CD14-positive monocyte (primary cell): ENCODE data around the gene SEMA4D. TPM values are rescaled to one million over a fixed set of nuclear protein-coding genes. Genes with fewer than 3 reads are reported as not detected.

ENCODE experiments used
- DNase-seq, 3 donors: peaks; one replicate each; pipeline ENCODE4 v3.0.0-alpha.2; 2011 to 2022
- H2AFZ ChIP-seq: 2 replicates; pipeline ENCODE4 v1.6.0; 2012; ENCODE audit warnings: mild to moderate bottlenecking, low read depth, low read length, inconsistent platforms; ENCODE audit not compliant: insufficient read depth, poor library complexity, severe bottlenecking
- H3K27ac ChIP-seq, 2 donors: 1 replicate in 1 of 2; 2 replicates in 1 of 2; pipeline ENCODE4 v1.5.1; 2012 to 2013; ENCODE audit warnings: low read length in 2 of 2, control low read depth in 1 of 2, inconsistent platforms in 1 of 2, low read depth in 1 of 2, mild to moderate bottlenecking in 1 of 2
- H3K27me3 ChIP-seq, 2 donors: one replicate each; pipeline versions ENCODE4 v1.6.0 to v1.6.1; 2011 to 2013; ENCODE audit warnings: low read length in 2 of 2; ENCODE audit not compliant: control insufficient read depth in 2 of 2, insufficient read depth in 2 of 2
- H3K36me3 ChIP-seq, 2 donors: replicated peaks in 1 of 2; 1 replicate in 1 of 2; 2 replicates in 1 of 2; pipeline versions ENCODE4 v1.5.1 to v1.6.1; 2012 to 2013; ENCODE audit warnings: low read length in 2 of 2, control low read depth in 1 of 2, inconsistent platforms in 1 of 2, mild to moderate bottlenecking in 1 of 2; ENCODE audit not compliant: insufficient read depth in 2 of 2, control insufficient read depth in 1 of 2
- H3K4me1 ChIP-seq, 2 donors: 1 replicate in 1 of 2; 2 replicates in 1 of 2; pipeline versions ENCODE4 v1.5.1 to v1.6.1; 2012 to 2013; ENCODE audit warnings: low read length in 2 of 2, control low read depth in 1 of 2, inconsistent platforms in 1 of 2, mild to moderate bottlenecking in 1 of 2, moderate library complexity in 1 of 2; ENCODE audit not compliant: insufficient read depth in 2 of 2, control insufficient read depth in 1 of 2
- H3K4me2 ChIP-seq: replicated peaks from 2 replicates; pipeline ENCODE3; 2012; ENCODE audit warnings: low read length, moderate library complexity, mild to moderate bottlenecking; ENCODE audit not compliant: poor library complexity, severe bottlenecking; ENCODE audit errors: extremely low read depth
- H3K4me3 ChIP-seq, 3 experiments: fragments of 200-600 bp in 1 of 3; sonication (generic) in 1 of 3; replicated peaks in 1 of 3; 1 replicate in 2 of 3; 2 replicates in 1 of 3; pipeline ENCODE4 v1.5.1; 2011 to 2013; ENCODE audit warnings: low read length in 3 of 3, mild to moderate bottlenecking in 3 of 3, control low read depth in 2 of 3, low read depth in 2 of 3, inconsistent platforms in 1 of 3, moderate library complexity in 1 of 3
- H3K79me2 ChIP-seq: 2 replicates; pipeline ENCODE4 v1.6.0; 2012; ENCODE audit warnings: mild to moderate bottlenecking, control low read depth, inconsistent platforms, low read length, moderate library complexity; ENCODE audit not compliant: insufficient read depth
- H3K9ac ChIP-seq: 2 replicates; pipeline ENCODE4 v1.6.0; 2017; ENCODE audit warnings: low read length, mild to moderate bottlenecking; ENCODE audit not compliant: insufficient read depth, poor library complexity, severe bottlenecking
- H3K9me3 ChIP-seq, 2 donors: replicated peaks in 1 of 2; 1 replicate in 1 of 2; 2 replicates in 1 of 2; pipeline versions ENCODE4 v1.5.1 to v1.6.1; 2012 to 2013; ENCODE audit warnings: low read length in 2 of 2, control low read depth in 1 of 2; ENCODE audit not compliant: control insufficient read depth in 1 of 2, insufficient read depth in 1 of 2
- H4K20me1 ChIP-seq: 2 replicates; pipeline ENCODE4 v1.6.0; 2012; ENCODE audit warnings: mild to moderate bottlenecking, low read length, control low read depth, moderate library complexity; ENCODE audit not compliant: insufficient read depth
- H3K27ac Mint-ChIP-seq, 7 donors: one replicate each; pipeline ENCODE4 v1.8.0; 2020; ENCODE audit warnings: mild to moderate bottlenecking in 7 of 7, mixed read lengths in 7 of 7, moderate library complexity in 6 of 7, inconsistent platforms in 2 of 7
- H3K27me3 Mint-ChIP-seq, 3 donors: one replicate each; pipeline ENCODE4 v1.8.0; 2021 to 2022; ENCODE audit warnings: low read depth in 3 of 3, mild to moderate bottlenecking in 3 of 3, mixed read lengths in 3 of 3, moderate library complexity in 3 of 3, inconsistent platforms in 1 of 3
- H3K36me3 Mint-ChIP-seq, 2 donors: one replicate each; pipeline ENCODE4 v1.8.0; 2020; ENCODE audit warnings: mixed read lengths in 2 of 2, inconsistent platforms in 1 of 2, mild to moderate bottlenecking in 1 of 2
- H3K4me1 Mint-ChIP-seq: one replicate; pipeline ENCODE4 v1.8.0; 2020; ENCODE audit warnings: mild to moderate bottlenecking, mixed read lengths
- H3K4me3 Mint-ChIP-seq, 2 donors: one replicate each; pipeline ENCODE4 v1.8.0; 2020; ENCODE audit warnings: mild to moderate bottlenecking in 2 of 2, mixed read lengths in 2 of 2, moderate library complexity in 1 of 2
- H3K9me3 Mint-ChIP-seq, 7 donors: one replicate each; pipeline ENCODE4 v1.8.0; 2020 to 2022; ENCODE audit warnings: mixed read lengths in 7 of 7, mild to moderate bottlenecking in 6 of 7, moderate library complexity in 6 of 7, inconsistent platforms in 2 of 7
- WGBS: methylation state at CpG from one replicate; pipeline ENCODE4 v1.1.5; 2013; ENCODE audit warnings: missing lambda C conversion rate; ENCODE audit not compliant: insufficient coverage; 5-methylcytosine and 5-hydroxymethylcytosine counted together
- intact Hi-C, 2 donors: fragments of 100-400 bp; cut with micrococcal nuclease; formaldehyde crosslinking; loops; one replicate each; pipeline versions ENCODE4 v1.15.0 to v1.15.1; 2023
- polyA plus RNA-seq, 3 donors: library from polyadenylated mRNA; depleted of rRNA in 1 of 3; unstranded in 2 of 3; stranded (reverse) in 1 of 3; fragments of 300-500 nt in 2 of 3; fragments of >200 nt in 1 of 3; fragmentation: Illumina TruSeq in 2 of 3; gene quantifications; 1 replicate in 2 of 3; 2 replicates in 1 of 3; pipeline ENCODE4 v1.2.3, GENCODE V29; 2012 to 2021
- TF ChIP-seq, protein P1 (sequence below): fragments of 200-600 bp; IDR thresholded peaks from one replicate; pipeline ENCODE4 v1.8.0; 2022; ENCODE audit warnings: antibody characterized with exemption, mild to moderate bottlenecking

Gene SEMA4D
- polyA plus RNA-seq, 3 donors: 28.2 to 117 (median 28.6) TPM

- 83% methylated on average over 5 of the region's 5 CpGs for WGBS
- Histone ChIP-seq H3K9me3 (no peaks in the 10 kb centered on the region), H3K27me3 (no peaks in the 10 kb centered on the region), H3K27ac (no peak overlapping the region), H3K4me1 (peaks cover 40% of the 10 kb centered on the region in 2 donors), H3K4me3 (no peak overlapping the region), H3K9ac (no peak overlapping the region), H4K20me1 (peaks cover 22% of the 10 kb centered on the region), H3K79me2 (peaks cover 27% of the 10 kb centered on the region), H2AFZ (no peak overlapping the region), H3K36me3 (no peaks in the 10 kb centered on the region), H3K4me2 (no peak overlapping the region)
- no peak for DNase-seq
- TF ChIP-seq, protein P1, sequence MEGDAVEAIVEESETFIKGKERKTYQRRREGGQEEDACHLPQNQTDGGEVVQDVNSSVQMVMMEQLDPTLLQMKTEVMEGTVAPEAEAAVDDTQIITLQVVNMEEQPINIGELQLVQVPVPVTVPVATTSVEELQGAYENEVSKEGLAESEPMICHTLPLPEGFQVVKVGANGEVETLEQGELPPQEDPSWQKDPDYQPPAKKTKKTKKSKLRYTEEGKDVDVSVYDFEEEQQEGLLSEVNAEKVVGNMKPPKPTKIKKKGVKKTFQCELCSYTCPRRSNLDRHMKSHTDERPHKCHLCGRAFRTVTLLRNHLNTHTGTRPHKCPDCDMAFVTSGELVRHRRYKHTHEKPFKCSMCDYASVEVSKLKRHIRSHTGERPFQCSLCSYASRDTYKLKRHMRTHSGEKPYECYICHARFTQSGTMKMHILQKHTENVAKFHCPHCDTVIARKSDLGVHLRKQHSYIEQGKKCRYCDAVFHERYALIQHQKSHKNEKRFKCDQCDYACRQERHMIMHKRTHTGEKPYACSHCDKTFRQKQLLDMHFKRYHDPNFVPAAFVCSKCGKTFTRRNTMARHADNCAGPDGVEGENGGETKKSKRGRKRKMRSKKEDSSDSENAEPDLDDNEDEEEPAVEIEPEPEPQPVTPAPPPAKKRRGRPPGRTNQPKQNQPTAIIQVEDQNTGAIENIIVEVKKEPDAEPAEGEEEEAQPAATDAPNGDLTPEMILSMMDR: no peak
- Mint-ChIP-seq H3K36me3 (peaks cover 0 to 1% of the 10 kb centered on the region in 2 donors), H3K9me3 (no peaks in the 10 kb centered on the region), H3K4me3 (no peak overlapping the region), H3K27me3 (peaks cover 0 to 4% (median 1%) of the 10 kb centered on the region in 3 donors), H3K27ac (peak overlapping the region in 1 of 7 donors; percentile 57), H3K4me1 (peaks cover 49% of the 10 kb centered on the region)
- intact Hi-C loops: no loop called here
Observed at GRCh38 chr9:89500008-89500407, 2.1 kb upstream of the SEMA4D start.

GRCh38 chr9:89498852-89499480, 1.1 kb upstream of the SEMA4D start:
- DNase-seq: peak in 2 of 3 donors; percentile 44 to 46
- peaks cover 4 to 7% of the 10 kb centered on the region in 2 donors for H3K36me3 Mint-ChIP-seq
- peaks cover 59% of the 10 kb centered on the region for H3K4me1 Mint-ChIP-seq
- H3K36me3 ChIP-seq: no peaks in the 10 kb centered on the region
- H3K9me3 Mint-ChIP-seq: no peaks in the 10 kb centered on the region
- peak overlapping the region; percentile 79 to 82 for H3K27ac ChIP-seq
- H3K27me3 Mint-ChIP-seq: peaks cover 0 to 4% (median 1%) of the 10 kb centered on the region in 3 donors
- TF ChIP-seq, protein P1: no peak
- H3K27ac Mint-ChIP-seq: peak overlapping the region; percentile 62 to 95 (median 90)
- peak overlapping the region; percentile 42 for H3K9ac ChIP-seq
- H2AFZ ChIP-seq: peak overlapping the region; percentile 58
- intact Hi-C loops: loop anchor here (5.0 kb wide), 1 partner anchor 48 kb away; no protein-coding TSS in a partner anchor
- peak overlapping the region; percentile 59 for H3K4me2 ChIP-seq
- no peaks in the 10 kb centered on the region for H3K27me3 ChIP-seq
- H3K79me2 ChIP-seq: peaks cover 38% of the 10 kb centered on the region
- peak overlapping the region in 1 of 3 experiments; percentile 10 for H3K4me3 ChIP-seq
- H3K4me3 Mint-ChIP-seq: peak overlapping the region; percentile 7 to 81
- peaks cover 32% of the 10 kb centered on the region for H4K20me1 ChIP-seq
- H3K4me1 ChIP-seq: peaks cover 50% of the 10 kb centered on the region in 2 donors
- no peaks in the 10 kb centered on the region for H3K9me3 ChIP-seq
- 0% methylated on average over 4 of the region's 7 CpGs for WGBS
